GM18517 (cell line): ENCODE results near the gene SLC22A3.

Source experiments
- ATAC-seq: cut with Tn5 transposase; IDR thresholded peaks from one replicate; pipeline ENCODE4 v1.9.1; 2021; ENCODE audit warnings: mild to moderate bottlenecking, moderate library complexity; ENCODE audit not compliant: unreplicated experiment

Gene SLC22A3

GRCh38 chr6:160408528-160408927, 60.4 kb downstream of the SLC22A3 start:
- no peak for ATAC-seq

DNA sequence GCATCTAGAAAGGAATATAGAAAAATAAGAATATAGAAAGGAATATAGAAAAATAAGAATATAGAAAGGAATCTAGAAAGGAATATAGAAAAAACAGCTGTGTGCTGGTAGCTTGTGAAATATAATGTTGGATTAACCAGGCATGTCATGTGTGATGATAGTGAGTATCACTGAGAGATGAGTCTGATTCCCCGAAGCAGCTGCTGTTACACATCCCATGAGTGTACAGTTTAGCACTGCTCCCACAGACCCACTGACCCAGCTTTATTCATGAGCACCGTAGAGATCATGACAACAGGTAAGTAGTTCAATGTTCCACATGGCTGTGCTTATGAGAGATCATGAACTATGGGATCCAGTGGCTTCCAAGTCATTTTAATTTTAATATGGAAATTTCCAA, 64.8 kb downstream of the SLC22A3 start:
- no peak for ATAC-seq

GRCh38 chr6:160417146-160417545, 69.0 kb downstream of the SLC22A3 start:
- no peak for ATAC-seq

- no peak for ATAC-seq
Measured at GRCh38 chr6:160417550-160417949, 69.4 kb downstream of the SLC22A3 start.

DNA sequence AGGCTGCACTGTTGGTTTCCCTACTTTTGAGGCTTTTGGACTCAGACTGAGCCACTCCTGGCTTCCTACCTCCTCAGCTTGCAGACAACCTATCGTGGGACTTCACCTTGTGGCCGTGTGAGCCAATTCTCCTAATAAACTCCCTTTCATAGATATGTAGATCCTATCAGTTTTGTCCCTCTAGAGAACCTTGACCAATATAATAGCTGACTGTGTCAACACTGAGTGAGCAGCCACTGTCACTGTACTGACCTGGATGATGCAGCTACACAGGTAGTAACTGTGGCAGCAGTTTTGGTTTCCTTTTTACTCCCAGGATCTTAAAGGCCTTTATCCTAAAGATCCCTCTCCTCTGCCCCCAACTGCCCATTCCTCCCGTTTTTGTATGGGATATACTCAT, 70.2 kb downstream of the SLC22A3 start:
- no peak for ATAC-seq

DNA sequence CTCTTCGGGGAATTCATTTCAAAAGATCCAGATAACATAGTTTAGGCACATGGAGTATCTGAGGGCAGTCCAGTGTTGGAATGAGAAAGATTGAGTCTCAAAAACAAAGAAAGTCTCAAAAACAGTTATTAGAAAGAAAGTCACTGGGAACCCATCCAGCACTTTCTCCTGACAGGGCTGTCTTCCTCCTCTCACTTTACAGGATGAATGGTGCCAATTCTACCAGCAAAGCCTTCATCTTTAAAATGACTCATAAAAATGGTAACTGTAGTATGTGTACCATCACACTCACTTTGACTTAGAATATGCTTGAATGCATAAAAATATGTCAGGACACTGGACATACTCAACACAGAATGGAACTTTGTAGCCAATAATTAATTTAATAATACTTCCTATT, 71.3 kb downstream of the SLC22A3 start:
- no peak for ATAC-seq

DNA sequence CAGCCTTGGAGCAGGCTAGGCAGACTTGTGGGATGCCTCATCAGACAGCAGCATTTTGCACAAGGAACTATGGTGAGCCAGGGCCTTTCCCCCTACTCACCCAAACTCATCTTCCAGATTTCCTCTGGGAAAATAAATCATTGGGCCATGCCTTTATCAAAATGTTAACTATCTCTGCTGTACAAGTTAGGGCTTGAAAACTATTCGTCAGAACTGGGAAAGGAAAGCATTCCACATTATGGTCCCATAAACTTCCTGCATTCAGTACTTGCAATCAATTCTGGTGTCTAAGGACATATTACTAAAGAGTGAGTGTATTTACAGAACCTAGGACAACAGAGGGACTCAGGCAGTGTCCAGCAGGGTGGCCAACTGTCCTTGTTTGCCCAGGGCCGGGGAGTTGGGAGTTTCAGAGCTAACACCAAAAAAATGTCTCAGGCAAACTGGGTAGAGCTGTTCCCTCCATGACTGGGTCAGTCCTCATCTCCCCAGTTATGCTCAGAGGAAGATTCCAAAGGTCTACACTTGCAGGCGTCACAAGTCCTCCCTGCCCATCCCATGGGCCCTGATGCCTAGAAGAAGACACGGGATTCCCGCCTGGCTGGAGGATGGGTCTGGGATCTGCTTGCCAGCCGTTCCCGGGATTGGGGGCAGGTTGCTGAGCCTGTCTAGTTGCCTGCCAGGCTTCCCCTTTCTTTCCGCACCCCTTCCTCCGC, 72.2 kb downstream of the SLC22A3 start:
- ATAC-seq = no peak

GRCh38 chr6:160420969-160421556, 72.9 kb downstream of the SLC22A3 start:
- ATAC-seq = no peak

- ATAC-seq = no peak
Measured at GRCh38 chr6:160421854-160422253, 73.7 kb downstream of the SLC22A3 start.

GRCh38 chr6:160424256-160424655, 76.1 kb downstream of the SLC22A3 start:
- no peak for ATAC-seq

DNA sequence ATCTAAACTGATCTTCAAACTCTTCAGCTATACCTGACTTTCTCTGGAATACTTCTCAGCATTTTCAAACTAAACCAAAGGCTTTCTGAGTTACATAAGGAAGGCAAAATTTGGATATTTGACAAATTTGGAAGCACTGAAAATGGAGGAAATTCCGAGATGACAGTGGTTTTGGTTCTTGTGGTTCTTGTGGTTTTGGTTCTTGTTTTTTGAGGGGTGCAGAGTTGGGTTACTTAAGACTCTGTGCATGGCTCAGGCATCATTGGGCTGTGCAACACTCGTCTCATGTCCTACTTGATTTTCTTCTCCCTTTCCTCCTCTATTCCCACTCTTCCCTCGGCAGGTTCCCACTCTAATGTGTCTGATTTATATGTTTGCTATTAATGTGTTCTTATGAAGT, 78.0 kb downstream of the SLC22A3 start:
- ATAC-seq = no peak

DNA sequence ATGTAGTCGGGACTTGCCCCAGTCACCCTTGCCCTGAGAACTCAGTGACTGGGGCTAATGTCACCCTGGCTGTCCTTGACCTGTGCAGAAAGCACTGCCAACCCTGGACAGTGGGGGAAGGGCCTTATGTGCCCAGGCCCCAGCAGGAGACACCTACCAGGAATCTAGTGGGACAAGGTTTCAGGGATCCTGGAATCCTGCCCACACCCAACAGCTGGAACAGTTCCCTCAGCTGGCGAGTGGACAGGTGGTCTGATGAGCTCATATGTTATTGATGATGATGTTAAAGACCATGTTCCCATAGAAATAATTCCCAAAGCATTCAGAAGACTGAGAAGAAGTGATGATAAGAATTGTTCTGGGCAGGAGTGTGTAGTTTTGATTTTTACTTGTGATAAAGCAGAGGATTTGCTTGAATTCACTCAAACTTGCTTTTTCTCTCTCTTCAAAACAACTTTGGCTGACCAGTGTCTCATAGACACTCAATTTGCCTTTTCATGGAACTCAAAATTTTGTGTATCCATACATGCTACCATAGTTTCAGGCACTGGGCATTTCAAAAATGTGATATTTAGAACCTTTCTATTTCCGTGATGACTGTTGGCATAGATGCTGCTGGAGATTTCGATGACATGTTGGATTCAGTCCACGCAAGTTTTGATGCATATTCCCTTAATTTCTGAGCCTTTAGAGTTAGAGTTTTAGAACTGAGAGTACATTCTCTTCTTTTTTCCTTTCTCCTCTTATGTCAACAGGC, 79.3 kb downstream of the SLC22A3 start:
- ATAC-seq = no peak

DNA sequence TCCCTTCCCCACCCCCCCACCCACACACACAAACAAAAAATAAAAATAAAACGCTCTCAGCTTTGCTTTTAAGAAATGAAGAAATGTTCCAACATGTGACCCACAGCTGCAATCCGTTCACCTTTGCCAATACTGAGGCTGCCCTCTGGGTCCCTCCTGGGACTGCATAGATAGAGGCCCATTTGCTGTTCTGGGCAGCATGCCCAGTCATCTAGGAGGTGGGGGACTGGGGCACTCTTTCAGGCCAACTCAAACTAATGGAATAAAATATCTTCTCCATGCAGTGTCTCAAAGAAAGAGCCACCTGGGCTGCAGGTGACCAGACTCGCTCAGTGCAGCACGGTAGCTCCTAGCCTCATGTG, 79.9 kb downstream of the SLC22A3 start:
- no peak for ATAC-seq

- no peak for ATAC-seq
Measured at GRCh38 chr6:160428818-160429619, 80.8 kb downstream of the SLC22A3 start.

DNA sequence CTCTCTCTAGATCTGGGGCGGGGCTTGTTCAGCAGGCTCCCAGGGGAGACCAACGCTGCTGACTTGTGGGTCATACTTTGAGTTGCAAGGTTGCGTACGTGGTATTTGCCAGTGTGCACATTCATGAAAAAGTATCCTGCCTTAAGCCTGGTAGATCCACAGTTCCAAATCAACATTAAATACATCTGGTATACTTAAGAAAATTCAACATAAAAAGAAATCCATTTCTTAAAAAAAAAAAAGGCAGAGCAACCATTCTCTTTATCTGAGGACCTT, 81.4 kb downstream of the SLC22A3 start:
- no peak for ATAC-seq

- ATAC-seq = no peak
Measured at GRCh38 chr6:160430203-160430602, 82.0 kb downstream of the SLC22A3 start.

DNA sequence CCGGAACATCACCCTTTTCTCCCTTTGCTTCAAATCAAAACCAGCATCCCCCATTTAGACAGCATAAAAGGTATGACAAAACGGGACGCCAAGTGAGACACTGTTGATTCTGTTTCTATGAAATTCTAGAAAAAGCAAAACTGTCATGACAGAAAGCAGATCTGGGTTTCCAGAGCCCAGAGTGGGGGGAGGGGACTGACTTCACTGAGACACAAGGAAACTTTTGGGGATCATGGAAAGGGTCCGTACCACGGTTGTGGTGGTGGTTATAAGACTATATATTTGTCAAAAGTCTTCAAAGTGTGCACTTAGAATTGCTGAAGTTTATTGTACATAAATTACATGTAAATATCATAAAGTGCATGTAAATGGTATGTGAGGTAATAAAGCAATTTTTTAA, 82.6 kb downstream of the SLC22A3 start:
- ATAC-seq = no peak

DNA sequence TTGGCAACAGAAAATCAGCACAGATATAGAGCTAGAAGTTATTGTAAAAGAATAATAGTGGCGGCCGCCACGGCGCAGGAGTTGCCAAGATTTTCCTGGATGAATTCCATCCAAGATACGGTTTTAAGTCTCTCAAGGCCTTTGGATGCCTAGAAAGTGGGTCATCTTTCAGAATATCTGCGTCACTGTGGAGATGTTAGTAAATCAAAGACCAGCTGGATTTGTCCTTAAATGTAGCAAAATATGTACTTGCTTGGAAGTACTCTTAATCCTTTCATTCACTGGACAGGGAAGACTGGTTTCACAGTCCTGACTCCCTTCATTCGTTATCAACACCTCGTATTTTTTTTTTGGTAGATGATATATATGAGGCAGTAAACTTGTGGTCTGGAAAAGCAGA, 83.0 kb downstream of the SLC22A3 start:
- no peak for ATAC-seq

DNA sequence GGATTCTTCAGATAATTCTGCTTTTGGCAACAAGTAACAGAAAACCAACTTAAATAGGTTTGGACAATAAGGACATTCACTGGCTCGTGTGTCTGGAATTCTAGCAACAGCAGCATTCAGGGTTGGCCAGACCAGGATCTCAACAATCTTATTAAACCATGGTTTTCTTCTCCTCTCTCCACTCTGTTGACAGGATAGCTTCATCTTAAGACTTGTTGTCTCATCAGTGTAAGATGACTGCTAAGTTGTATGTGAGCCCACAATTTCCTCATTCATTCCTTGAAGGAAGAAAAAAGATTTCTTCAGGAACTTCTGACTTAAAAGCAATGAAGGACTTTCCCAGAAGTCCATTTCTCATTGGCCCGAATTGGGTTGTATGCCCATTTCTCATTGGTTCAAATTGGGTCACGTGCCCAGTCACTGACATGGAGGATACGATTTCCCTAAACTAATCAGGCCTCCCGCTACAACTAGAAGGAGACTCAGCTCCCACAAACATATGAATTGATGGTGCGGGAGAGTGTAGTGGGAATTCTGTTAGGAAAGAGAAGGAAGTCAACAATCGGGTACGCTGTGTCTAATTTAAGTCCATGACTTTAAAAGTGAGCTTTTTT, 83.7 kb downstream of the SLC22A3 start:
- no peak for ATAC-seq

- ATAC-seq = no peak
Measured at GRCh38 chr6:160435935-160436334, 87.8 kb downstream of the SLC22A3 start.

- ATAC-seq = no peak
Measured at GRCh38 chr6:160437154-160437553, 89.0 kb downstream of the SLC22A3 start.
